ENCODE measurements around the gene ATP6V0A1.
A peak's percentile ranks its signal among the peaks of the same experiment; 100 is the strongest.
"Not testable (repeated sequence)": the region's sequence is repeated elsewhere in the genome, so short reads cannot be mapped to it uniquely, and the experiment has no call there.

ATP6V0A1 gene

DNA sequence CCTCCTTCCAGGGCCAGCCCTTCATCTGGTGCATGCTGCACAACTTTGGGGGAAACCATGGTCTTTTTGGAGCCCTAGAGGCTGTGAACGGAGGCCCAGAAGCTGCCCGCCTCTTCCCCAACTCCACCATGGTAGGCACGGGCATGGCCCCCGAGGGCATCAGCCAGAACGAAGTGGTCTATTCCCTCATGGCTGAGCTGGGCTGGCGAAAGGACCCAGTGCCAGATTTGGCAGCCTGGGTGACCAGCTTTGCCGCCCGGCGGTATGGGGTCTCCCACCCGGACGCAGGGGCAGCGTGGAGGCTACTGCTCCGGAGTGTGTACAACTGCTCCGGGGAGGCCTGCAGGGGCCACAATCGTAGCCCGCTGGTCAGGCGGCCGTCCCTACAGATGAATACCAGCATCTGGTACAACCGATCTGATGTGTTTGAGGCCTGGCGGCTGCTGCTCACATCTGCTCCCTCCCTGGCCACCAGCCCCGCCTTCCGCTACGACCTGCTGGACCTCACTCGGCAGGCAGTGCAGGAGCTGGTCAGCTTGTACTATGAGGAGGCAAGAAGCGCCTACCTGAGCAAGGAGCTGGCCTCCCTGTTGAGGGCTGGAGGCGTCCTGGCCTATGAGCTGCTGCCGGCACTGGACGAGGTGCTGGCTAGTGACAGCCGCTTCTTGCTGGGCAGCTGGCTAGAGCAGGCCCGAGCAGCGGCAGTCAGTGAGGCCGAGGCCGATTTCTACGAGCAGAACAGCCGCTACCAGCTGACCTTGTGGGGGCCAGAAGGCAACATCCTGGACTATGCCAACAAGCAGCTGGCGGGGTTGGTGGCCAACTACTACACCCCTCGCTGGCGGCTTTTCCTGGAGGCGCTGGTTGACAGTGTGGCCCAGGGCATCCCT, 84.8 kb downstream of the ATP6V0A1 start:
- DNase-seq = no peak
- TF ChIP-seq POLR2A (IDR thresholded peaks at IDR 0.05; ENCODE audit: low read length) (no peak), GATA1 (IDR thresholded peaks at IDR 0.05; ENCODE audit: low read depth, low read length) (no peak)

DNA sequence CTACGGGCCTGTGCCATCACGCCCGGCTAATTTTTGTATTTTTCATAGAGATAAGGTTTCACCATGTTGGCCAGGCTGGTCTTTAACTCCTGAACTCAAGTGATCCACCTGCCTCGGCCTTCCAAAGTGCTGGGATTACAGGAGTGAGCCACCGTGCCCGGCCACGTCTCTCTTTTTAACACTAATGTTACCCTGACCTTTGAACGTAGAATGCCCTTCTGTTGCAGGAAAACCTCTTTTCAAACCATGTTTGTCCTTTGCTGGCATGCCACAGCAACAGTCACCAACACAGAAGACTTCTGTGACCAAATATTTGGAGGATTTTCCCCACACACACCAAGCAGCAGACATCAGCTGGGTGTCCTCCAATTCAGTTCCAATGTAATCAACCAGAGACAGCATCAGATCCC, 86.2 kb downstream of the ATP6V0A1 start:
- TF ChIP-seq GATA1 (IDR thresholded peaks at IDR 0.05; ENCODE audit: low read depth, low read length) (no peak), POLR2A (IDR thresholded peaks at IDR 0.05; ENCODE audit: low read length) (no peak)
- DNase-seq = no peak

DNA sequence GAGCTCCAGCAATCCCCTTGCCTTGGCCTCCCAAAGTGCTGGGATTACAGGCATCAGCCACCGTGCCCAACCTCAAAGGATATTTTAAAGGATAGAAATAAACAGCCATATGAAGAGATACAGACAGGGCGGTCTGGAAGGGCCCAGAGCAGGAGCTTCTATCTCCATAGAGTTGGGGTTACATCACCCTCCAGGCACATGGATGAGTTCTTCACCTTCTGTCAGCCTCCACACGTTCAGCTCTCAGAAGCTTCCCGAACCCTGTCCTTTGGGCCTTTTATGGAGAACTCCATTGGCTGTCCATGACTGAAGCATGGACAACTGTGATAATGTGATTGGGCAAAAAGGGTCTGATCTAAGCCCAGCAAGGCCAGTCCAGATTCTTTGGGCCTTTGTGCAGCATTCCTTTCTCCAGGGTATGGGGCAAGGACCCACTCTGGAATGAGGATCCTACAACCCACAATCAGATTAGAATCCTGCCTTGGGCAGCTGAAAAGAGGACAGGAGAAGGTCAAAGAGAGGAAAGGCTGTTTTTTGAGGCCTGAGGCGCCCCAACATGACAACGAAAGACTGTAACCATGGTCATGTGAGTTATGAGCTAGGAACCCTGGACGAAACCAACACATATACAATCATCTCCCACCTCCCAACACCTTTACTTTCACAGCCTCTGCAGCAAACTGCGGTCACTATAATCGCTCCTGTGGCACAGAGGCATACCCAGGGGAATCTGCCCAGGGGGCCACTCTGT, 87.3 kb downstream of the ATP6V0A1 start:
- not testable (repeated sequence) for DNase-seq

DNA sequence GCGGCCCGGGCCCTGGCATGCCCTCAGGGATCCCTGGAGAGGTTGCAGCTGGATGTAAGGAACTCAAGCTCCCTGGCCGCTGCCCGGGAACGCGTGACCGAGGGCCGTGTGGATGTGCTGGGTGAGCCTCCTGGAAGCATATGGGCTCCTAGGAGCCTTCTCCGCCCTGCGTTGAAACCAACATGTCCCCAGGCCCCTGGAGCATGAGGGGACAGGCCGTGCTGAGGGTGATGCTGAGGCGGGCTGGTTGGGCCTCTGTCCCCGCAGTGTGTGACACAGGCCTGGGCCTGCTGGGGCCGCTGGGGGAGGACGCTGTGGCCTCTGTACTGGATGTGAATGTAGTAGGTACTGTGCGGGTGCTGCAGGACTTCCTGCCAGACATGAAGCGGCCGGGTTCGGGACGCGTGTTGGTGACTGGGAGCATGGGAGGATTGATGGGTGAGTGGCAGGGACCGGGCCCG, 88.4 kb downstream of the ATP6V0A1 start:
- TF ChIP-seq GATA1 (IDR thresholded peaks at IDR 0.05; ENCODE audit: low read depth, low read length) (no peak), POLR2A (IDR thresholded peaks at IDR 0.05; ENCODE audit: low read length) (peak; percentile 14)
- DNase-seq = no peak

DNA sequence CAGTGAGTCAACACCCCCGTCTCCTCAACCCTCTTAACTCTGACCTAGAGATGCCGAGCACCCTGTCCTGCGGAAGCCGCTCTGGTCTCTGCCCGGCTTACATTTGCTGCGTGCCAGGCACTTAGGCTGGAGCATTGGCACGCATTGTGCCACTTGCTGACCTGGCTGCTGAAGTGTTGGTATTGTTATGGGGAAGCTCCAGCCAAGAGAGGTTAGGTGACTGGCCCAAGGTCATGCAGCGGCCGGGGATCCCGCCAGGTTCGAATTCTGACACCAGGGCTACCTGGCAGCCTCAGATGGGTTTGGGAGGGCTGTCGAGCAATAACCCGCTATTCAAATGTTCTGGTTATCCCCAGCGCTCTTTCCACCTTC, 89.0 kb downstream of the ATP6V0A1 start:
- TF ChIP-seq POLR2A (IDR thresholded peaks at IDR 0.05; ENCODE audit: low read length) (no peak), GATA1 (IDR thresholded peaks at IDR 0.05; ENCODE audit: low read depth, low read length) (no peak)
- no peak for DNase-seq

DNA sequence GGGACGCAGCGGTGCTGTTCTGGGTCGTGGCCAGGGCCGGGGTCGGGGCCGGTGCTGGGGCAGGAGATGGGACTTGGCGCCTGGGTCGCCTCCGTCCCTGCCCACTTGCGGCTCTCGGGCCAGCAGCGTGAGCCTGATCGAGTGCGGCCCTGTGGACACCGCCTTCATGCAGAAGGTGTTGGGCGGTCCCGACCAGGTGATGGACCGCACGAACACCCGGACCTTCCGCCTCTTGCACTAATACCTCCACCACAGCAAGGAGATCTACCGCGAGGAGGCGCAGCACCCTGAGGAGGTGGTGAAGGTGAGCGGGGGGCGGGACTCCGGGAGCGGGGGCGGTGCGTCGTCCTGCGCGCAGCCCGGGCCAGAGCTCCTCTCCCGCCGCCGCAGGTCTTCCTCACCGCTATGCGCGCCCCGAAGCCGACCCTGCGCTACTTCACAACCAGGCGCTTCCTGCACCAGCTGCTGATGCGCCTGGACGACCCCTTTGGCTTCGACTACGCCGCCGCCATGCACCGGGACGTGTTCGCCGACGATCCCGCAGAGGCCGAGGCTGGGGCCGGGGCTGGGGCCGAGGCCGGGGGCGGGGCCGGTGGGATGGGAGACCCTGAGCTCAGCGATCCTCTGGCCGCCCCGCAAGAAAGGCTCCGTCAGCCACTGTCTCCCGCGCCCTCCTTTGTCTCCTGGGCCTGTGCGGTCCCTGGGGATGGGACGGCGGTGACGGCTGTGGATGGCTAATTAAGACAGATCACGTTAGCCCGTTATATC, 89.6 kb downstream of the ATP6V0A1 start:
- DNase-seq = peak; percentile 57 to 70
- TF ChIP-seq POLR2A (IDR thresholded peaks at IDR 0.05; ENCODE audit: low read length) = no peak
- TF ChIP-seq GATA1 (IDR thresholded peaks at IDR 0.05; ENCODE audit: low read depth, low read length) = no peak

DNA sequence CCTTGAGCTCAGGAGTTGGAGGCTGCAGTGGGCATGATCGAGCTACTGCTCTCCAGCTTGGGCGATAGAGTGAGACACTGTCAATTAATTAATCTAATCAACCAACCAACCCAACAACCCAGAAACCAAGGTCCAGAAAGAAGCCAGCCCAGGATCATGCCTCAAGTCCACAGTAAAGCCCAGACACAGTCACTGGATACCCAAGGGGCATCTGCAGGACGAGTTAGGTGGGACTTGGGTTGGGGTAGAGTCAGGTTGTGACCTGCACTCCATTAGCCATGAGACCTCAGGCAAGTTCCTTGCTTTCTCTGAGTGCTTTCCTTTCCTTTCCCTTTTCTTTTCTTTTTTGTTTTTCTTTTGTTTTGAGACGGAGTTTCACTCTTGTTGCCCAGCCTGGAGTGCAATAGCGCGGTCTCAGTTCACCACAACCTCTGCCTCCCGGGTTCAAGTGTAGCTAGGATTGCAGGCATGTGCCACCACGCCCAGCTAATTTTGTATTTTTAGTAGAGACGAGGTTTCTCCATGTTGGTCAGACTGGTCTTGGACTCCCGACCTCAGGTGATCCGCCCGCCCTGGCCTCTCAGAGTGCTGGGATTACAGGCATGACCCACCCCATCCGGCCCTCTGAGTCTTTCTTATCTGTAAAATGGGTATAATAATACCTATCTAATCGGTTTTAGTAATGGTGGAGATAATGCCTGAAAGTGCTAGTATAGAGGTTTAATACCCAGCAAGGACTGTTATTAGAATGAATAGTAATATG, 90.5 kb downstream of the ATP6V0A1 start:
- no peak for TF ChIP-seq POLR2A (IDR thresholded peaks at IDR 0.05; ENCODE audit: low read length)
- no peak for TF ChIP-seq GATA1 (IDR thresholded peaks at IDR 0.05; ENCODE audit: low read depth, low read length)
- no peak for DNase-seq

DNA sequence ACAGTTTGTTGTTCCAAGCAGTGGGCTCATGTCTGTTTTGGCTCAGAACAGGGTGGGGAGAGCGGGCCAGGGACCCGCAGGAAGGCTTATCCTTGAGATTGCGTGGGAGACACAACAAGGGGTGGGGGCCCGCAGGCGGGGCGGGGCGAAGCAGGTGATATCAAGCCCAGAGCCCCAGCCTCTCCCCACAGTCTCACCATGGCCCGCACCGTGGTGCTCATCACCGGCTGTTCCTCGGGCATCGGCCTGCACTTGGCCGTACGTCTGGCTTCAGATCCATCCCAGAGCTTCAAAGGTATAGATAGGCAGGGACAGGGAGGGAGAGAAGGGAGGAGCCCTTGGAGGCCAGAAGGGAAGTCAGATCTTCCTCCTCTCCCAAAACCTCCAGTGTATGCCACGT, 94.1 kb downstream of the ATP6V0A1 start, which contains the start of gene HSD17B1:
TSS of gene HSD17B1 (plus strand) at position 188 of the 400 bp plus-strand sequence. CDS start at position 199, 11 bp downstream.
- not testable (repeated sequence) for DNase-seq

DNA sequence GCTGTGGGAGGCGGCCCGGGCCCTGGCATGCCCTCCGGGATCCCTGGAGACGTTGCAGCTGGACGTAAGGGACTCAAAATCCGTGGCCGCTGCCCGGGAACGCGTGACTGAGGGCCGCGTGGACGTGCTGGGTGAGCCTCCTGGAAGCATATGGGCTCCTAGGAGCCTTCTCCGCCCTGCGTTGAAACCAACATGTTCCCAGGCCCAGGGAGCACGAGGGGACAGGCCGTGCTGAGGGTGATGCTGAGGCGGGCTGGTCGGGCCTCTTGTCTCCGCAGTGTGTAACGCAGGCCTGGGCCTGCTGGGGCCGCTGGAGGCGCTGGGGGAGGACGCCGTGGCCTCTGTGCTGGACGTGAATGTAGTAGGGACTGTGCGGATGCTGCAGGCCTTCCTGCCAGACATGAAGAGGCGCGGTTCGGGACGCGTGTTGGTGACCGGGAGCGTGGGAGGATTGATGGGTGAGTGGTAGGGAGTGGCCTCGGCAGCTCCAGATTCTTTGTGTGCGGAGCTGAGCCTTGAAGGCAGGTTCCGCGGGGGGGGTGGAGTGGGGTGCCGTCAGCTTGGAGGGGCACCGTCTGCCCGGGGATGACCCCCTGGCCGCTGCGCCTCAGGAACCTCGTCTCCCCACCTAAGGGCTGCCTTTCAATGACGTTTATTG, 94.6 kb downstream of the ATP6V0A1 start:
- peak in 1 of 2 experiments; percentile 29 for DNase-seq
- TF ChIP-seq POLR2A (IDR thresholded peaks at IDR 0.05; ENCODE audit: low read length) (no peak), GATA1 (IDR thresholded peaks at IDR 0.05; ENCODE audit: low read depth, low read length) (no peak)

DNA sequence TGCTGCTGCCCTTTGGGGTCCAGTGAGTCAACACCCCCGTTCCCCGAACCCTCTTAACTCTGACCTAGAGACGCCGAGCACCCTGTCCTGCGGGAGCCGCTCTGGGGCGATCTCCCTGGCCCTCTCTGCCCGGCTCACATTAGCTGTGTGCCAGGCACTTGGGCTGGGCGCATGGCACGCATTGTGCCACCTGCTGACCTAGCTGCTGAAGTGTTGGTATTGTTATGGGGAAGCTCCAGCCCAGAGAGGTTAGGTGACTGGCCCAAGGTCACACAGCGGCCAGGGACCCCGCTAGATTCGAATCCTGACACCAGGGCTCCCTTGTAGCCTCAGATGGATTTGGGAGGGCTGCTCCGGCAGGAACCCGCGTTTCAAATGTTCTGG, 95.2 kb downstream of the ATP6V0A1 start:
- TF ChIP-seq POLR2A (IDR thresholded peaks at IDR 0.05; ENCODE audit: low read length) (no peak), GATA1 (IDR thresholded peaks at IDR 0.05; ENCODE audit: low read depth, low read length) (no peak)
- no peak for DNase-seq

DNA sequence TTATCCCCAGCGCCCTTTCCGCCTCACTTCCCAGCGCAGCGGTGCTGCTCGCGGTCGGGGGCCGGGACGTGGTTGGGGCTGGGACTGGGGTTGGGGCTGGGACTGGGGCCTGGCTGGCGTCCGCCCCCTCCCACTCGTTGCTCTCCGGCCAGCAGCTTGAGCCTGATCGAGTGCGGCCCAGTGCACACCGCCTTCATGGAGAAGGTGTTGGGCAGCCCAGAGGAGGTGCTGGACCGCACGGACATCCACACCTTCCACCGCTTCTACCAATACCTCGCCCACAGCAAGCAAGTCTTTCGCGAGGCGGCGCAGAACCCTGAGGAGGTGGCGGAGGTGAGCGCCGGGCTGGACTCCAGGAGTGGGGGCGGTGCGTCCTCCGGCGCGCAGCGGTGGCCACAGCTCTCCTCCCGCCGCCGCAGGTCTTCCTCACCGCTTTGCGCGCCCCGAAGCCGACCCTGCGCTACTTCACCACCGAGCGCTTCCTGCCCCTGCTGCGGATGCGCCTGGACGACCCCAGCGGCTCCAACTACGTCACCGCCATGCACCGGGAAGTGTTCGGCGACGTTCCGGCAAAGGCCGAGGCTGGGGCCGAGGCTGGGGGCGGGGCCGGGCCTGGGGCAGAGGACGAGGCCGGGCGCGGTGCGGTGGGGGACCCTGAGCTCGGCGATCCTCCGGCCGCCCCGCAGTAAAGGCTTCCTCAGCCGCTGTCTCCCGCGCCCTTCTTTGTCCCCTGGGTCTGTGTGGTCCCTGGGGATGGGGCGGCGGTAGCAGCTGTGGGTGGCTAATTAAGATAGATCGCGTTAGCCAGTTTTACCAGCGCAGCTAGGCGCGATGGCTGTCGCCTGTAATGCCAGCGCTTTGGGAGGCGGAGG, 95.8 kb downstream of the ATP6V0A1 start:
- DNase-seq = peak; percentile 71 to 72
- peak; percentile 54 for TF ChIP-seq POLR2A (IDR thresholded peaks at IDR 0.05; ENCODE audit: low read length)
- TF ChIP-seq GATA1 (IDR thresholded peaks at IDR 0.05; ENCODE audit: low read depth, low read length) = no peak

DNA sequence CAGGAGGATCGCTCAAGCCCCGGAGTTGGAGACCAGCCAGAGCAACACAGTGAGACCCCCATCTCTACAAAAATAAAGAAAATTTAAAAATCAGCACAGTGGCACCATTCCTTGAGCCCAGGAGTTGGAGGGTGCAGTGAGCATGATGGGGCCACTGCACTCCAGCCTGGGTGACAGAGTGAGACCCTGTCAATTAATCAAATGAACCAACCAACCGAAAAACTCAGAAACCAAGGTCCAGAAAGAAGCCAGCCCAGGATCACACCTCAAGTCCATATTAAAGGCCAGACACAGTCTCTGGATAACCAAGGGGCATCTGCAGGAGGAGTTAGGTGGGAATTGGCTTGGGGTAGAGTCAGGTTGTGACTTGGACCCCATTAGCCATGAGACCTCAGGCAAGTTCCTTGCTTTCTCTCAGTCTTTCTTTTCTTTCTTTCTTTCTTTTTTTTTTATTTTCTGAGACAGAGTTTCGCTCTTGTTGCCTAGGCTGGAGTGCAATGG, 96.5 kb downstream of the ATP6V0A1 start:
- no peak for DNase-seq
- TF ChIP-seq POLR2A (IDR thresholded peaks at IDR 0.05; ENCODE audit: low read length) = peak; percentile 25
- TF ChIP-seq GATA1 (IDR thresholded peaks at IDR 0.05; ENCODE audit: low read depth, low read length) = no peak

DNA sequence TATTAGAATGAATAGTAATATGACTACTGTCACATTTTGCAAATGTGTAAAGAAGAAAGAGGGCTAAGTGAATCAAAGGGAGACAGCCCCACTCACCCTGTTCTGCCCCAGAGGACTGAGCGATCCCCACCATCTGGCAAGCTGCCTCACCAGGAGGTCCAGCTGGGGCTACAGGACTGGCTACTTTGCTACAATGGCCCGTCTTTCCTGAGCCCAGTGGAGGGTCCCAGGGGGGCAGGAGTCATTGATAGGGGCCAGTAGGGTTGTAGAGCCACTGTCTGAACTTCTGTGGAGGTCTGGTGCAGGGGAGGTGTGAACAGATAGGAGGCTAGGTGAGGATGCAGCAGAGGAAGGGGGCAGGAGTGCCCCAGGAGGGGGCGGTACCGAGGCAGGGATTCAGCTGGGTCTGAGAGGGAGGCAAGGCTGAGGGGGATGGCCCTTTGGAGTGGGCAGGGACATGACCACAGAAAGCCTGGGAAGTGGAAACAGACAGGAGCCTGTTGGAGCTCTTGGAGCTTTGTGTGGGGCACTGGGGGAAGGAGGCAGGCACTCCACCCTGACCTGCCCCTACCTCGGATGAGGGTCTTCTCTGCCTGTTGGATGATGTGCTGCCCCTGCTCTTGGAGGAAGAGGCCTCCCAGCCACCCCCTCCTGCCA, 97.4 kb downstream of the ATP6V0A1 start:
- DNase-seq = not testable (repeated sequence)

All from erythroblast (primary cell).